Parathyroid adenoma (tissue), 2 donors: ENCODE results near the gene XYLT1.
"Not testable (repeated sequence)": the region's sequence is repeated elsewhere in the genome, so short reads cannot be mapped to it uniquely, and the experiment has no call there.

Source experiments
- H2AFZ ChIP-seq: fragments of 300-600 bp; sonication (generic); one replicate; pipeline ENCODE4 v1.7.0; 2017; ENCODE audit warnings: antibody characterized with exemption, mild to moderate bottlenecking
- H3K27ac ChIP-seq: fragments of 300-600 bp; sonication (generic); one replicate; pipeline ENCODE4 v1.7.0; 2017
- H3K27me3 ChIP-seq: fragments of 300-600 bp; sonication (generic); one replicate; pipeline ENCODE4 v1.7.0; 2017; ENCODE audit warnings: low read length; ENCODE audit not compliant: control insufficient read depth, insufficient read depth
- H3K36me3 ChIP-seq: fragments of 300-600 bp; sonication (generic); one replicate; pipeline ENCODE4 v1.7.0; 2017; ENCODE audit warnings: low read length; ENCODE audit not compliant: control insufficient read depth, insufficient read depth
- H3K4me1 ChIP-seq: fragments of 300-600 bp; sonication (generic); one replicate; pipeline ENCODE4 v1.7.0; 2017; ENCODE audit warnings: control low read depth
- H3K4me2 ChIP-seq: fragments of 300-600 bp; sonication (generic); one replicate; pipeline ENCODE4 v1.7.0; 2017; ENCODE audit warnings: low read length
- H3K4me3 ChIP-seq: fragments of 300-600 bp; sonication (generic); one replicate; pipeline ENCODE4 v1.7.0; 2017; ENCODE audit warnings: low read depth, low read length
- H3K79me2 ChIP-seq: fragments of 300-600 bp; sonication (generic); one replicate; pipeline ENCODE4 v1.7.0; 2017; ENCODE audit warnings: control low read depth
- H3K9ac ChIP-seq: fragments of 300-600 bp; sonication (generic); one replicate; pipeline ENCODE4 v1.7.0; 2017; ENCODE audit warnings: mild to moderate bottlenecking
- H3K9me3 ChIP-seq: fragments of 300-600 bp; sonication (generic); one replicate; pipeline ENCODE4 v1.7.0; 2017; ENCODE audit warnings: low read length; ENCODE audit not compliant: control insufficient read depth
- CTCF ChIP-seq: fragments of 300-600 bp; sonication (generic); IDR thresholded peaks from one replicate; pipeline ENCODE4 v1.7.0; 2017; ENCODE audit warnings: antibody characterized with exemption, mild to moderate bottlenecking
- donor health status: primary hyperparathyroidism.

The XYLT1 gene

GRCh38 chr16:17509194-17509593, 38.4 kb upstream of the XYLT1 start:
- Histone ChIP-seq H3K4me3 (no peak overlapping the region), H3K36me3 (no peaks in the 10 kb centered on the region), H2AFZ (no peak overlapping the region), H3K27me3 (no peaks in the 10 kb centered on the region), H3K9ac (no peak overlapping the region), H3K4me1 (no peaks in the 10 kb centered on the region), H3K4me2 (no peak overlapping the region), H3K79me2 (no peaks in the 10 kb centered on the region), H3K9me3 (no peaks in the 10 kb centered on the region), H3K27ac (no peak overlapping the region)
- TF ChIP-seq CTCF = no peak

GRCh38 chr16:17508303-17508702, 37.5 kb upstream of the XYLT1 start:
- H3K4me3 ChIP-seq = no peak overlapping the region
- H3K9me3 ChIP-seq = no peaks in the 10 kb centered on the region
- no peaks in the 10 kb centered on the region for H3K36me3 ChIP-seq
- H3K4me1 ChIP-seq = no peaks in the 10 kb centered on the region
- no peak overlapping the region for H3K9ac ChIP-seq
- no peak overlapping the region for H3K4me2 ChIP-seq
- TF ChIP-seq CTCF = no peak
- H2AFZ ChIP-seq = no peak overlapping the region
- no peaks in the 10 kb centered on the region for H3K79me2 ChIP-seq
- no peak overlapping the region for H3K27ac ChIP-seq
- H3K27me3 ChIP-seq = no peaks in the 10 kb centered on the region

DNA sequence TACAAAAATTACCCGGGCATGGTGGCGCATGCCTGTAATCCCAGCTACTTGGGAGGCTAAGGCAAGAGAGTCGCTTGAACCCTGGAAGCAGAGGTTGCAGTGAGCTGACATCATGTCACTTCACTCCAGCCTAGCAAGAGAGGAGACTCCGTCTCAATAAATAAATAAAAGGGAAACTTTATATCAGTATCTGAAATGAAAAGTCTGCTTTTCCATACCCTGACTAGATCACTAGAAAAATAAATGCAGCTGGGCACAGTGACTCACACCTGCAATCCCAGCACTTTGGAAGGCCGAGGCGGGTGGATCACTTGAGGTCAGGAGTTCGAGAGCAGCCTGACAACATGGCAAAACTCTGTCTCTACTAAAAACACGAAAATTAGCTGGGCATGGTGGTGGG, 36.8 kb upstream of the XYLT1 start:
- not testable (repeated sequence) for H3K9me3 ChIP-seq

GRCh38 chr16:17505828-17506227, 35.1 kb upstream of the XYLT1 start:
- not testable (repeated sequence) for H3K27ac ChIP-seq, H2AFZ ChIP-seq, H3K79me2 ChIP-seq, H3K4me2 ChIP-seq, H3K36me3 ChIP-seq, H3K9me3 ChIP-seq, H3K4me1 ChIP-seq, H3K9ac ChIP-seq, H3K4me3 ChIP-seq, H3K27me3 ChIP-seq

More for the DNA sequence above, 36.8 kb upstream of the XYLT1 start:
- H3K36me3 ChIP-seq, H3K79me2 ChIP-seq, H3K27me3 ChIP-seq, H3K4me3 ChIP-seq, H3K27ac ChIP-seq, H3K4me1 ChIP-seq, H3K4me2 ChIP-seq, H2AFZ ChIP-seq, H3K9ac ChIP-seq: not testable (repeated sequence)

DNA sequence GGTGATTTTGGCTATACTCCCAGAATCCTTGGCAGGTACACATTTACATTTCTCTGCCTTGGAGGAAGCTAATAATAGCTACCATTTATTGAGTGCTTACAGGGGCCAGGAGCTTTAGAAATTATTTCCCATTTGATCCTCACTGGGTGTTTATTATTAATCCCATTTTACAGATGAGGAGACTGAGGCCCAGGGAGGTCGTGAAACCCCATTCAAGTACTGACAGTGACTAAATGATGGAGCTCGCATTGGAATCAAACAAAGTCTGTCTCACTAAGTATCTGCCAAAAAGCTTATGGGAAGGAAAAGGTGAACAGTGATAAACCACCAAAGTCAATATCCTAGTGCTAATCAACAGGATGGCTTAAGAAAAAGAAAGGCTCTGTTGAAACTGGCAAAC, 33.3 kb upstream of the XYLT1 start:
- Histone ChIP-seq H3K4me1 (no peaks in the 10 kb centered on the region), H3K79me2 (no peaks in the 10 kb centered on the region), H3K36me3 (no peaks in the 10 kb centered on the region), H2AFZ (no peak overlapping the region), H3K27me3 (no peaks in the 10 kb centered on the region), H3K27ac (no peak overlapping the region), H3K4me3 (no peak overlapping the region), H3K4me2 (no peak overlapping the region), H3K9ac (no peak overlapping the region), H3K9me3 (no peaks in the 10 kb centered on the region)
- no peak for TF ChIP-seq CTCF

GRCh38 chr16:17503331-17503730, 32.6 kb upstream of the XYLT1 start:
- no peak for TF ChIP-seq CTCF
- Histone ChIP-seq H2AFZ (no peak overlapping the region), H3K4me1 (no peaks in the 10 kb centered on the region), H3K36me3 (no peaks in the 10 kb centered on the region), H3K4me2 (no peak overlapping the region), H3K4me3 (no peak overlapping the region), H3K27me3 (no peaks in the 10 kb centered on the region), H3K9me3 (no peaks in the 10 kb centered on the region), H3K79me2 (no peaks in the 10 kb centered on the region), H3K27ac (no peak overlapping the region), H3K9ac (no peak overlapping the region)
